ENCODE data around the gene ODAD4.

- no peak for TF ChIP-seq MAZ (IDR thresholded peaks at IDR 0.05; ENCODE audit: borderline replicate concordance, low read depth, low read length)
- no peak for TF ChIP-seq POLR2A (IDR thresholded peaks at IDR 0.05; ENCODE audit: low read depth, low read length)
- TF ChIP-seq MXI1 (IDR thresholded peaks at IDR 0.05; ENCODE audit: borderline replicate concordance, low read depth, low read length), result no peak
- no peak for TF ChIP-seq RCOR1 (IDR thresholded peaks at IDR 0.05; ENCODE audit: insufficient replicate concordance, low read length)
- no peak for TF ChIP-seq CTCF (conservative IDR thresholded peaks at IDR 0.05; ENCODE audit: low read depth, low read length)
- no peak for TF ChIP-seq SMC3 (IDR thresholded peaks at IDR 0.05; ENCODE audit: low read depth, low read length)
- TF ChIP-seq CEBPB (IDR thresholded peaks at IDR 0.05; ENCODE audit: low read depth, low read length), result no peak
- no peak for TF ChIP-seq BHLHE40 (IDR thresholded peaks at IDR 0.05; ENCODE audit: low read depth, low read length)
- TF ChIP-seq USF2 (IDR thresholded peaks at IDR 0.05; ENCODE audit: low read depth, low read length), result no peak
- TF ChIP-seq FOS (IDR thresholded peaks at IDR 0.05; ENCODE audit: low read depth, low read length), result no peak
- no peak for TF ChIP-seq NFE2L2 (IDR thresholded peaks at IDR 0.05; ENCODE audit: low read depth, low read length)
Measured at GRCh38 chr17:41968676-41969075, 38.3 kb downstream of the ODAD4 start.
